ENCODE measurements around the gene C11orf87.
A peak's percentile ranks its signal among the peaks of the same experiment; 100 is the strongest.

The C11orf87 gene

GRCh38 chr11:109424901-109425300, 2.9 kb downstream of the C11orf87 start:
- TF ChIP-seq CTCF (conservative IDR thresholded peaks at IDR 0.05) = no peak
- no peak for TF ChIP-seq ZFX (IDR thresholded peaks at IDR 0.05)
- no peak overlapping the region for H3K27ac ChIP-seq

GRCh38 chr11:109425554-109425953, 3.6 kb downstream of the C11orf87 start:
- TF ChIP-seq CTCF (conservative IDR thresholded peaks at IDR 0.05) (no peak), ZFX (IDR thresholded peaks at IDR 0.05) (no peak)
- no peak overlapping the region for H3K27ac ChIP-seq

GRCh38 chr11:109426442-109427240, 4.7 kb downstream of the C11orf87 start:
- no peak overlapping the region for H3K27ac ChIP-seq
- TF ChIP-seq ZFX (IDR thresholded peaks at IDR 0.05) (no peak), CTCF (conservative IDR thresholded peaks at IDR 0.05) (peak; percentile 21)

- H3K27ac ChIP-seq = no peak overlapping the region
- no peak for TF ChIP-seq ZFX (IDR thresholded peaks at IDR 0.05)
Observed at GRCh38 chr11:109432105-109432504, 10.1 kb downstream of the C11orf87 start.

GRCh38 chr11:109433753-109434256, 11.8 kb downstream of the C11orf87 start:
- TF ChIP-seq CTCF (conservative IDR thresholded peaks at IDR 0.05) (no peak), ZFX (IDR thresholded peaks at IDR 0.05) (no peak)
- H3K27ac ChIP-seq = no peak overlapping the region

GRCh38 chr11:109435121-109435742, 13.2 kb downstream of the C11orf87 start:
- no peak for TF ChIP-seq CTCF (conservative IDR thresholded peaks at IDR 0.05)
- no peak for TF ChIP-seq ZFX (IDR thresholded peaks at IDR 0.05)
- no peak overlapping the region for H3K27ac ChIP-seq

- H3K27ac ChIP-seq = no peak overlapping the region
- TF ChIP-seq ZFX (IDR thresholded peaks at IDR 0.05) = no peak
- no peak for TF ChIP-seq CTCF (conservative IDR thresholded peaks at IDR 0.05)
Observed at GRCh38 chr11:109439684-109440083, 17.7 kb downstream of the C11orf87 start.

Data from C4-2B (cell line).